Ureter (tissue), 1 donor: ENCODE measurements around the gene ITPR2. TPM values are rescaled to one million over a fixed set of nuclear protein-coding genes. Genes with fewer than 3 reads are reported as not detected.
"Not testable (repeated sequence)": the region's sequence is repeated elsewhere in the genome, so short reads cannot be mapped to it uniquely, and the experiment has no call there.

Experiments
- DNase-seq: peaks from one replicate; pipeline ENCODE4 v3.0.0-alpha.2; 2020; ENCODE audit warnings: low spot score
- total RNA-seq: library from RNA; stranded (reverse); gene quantifications from one replicate; pipeline ENCODE4 v1.2.4, GENCODE V29; 2023
- donor health status: DM: yes; HTN: yes; CAD: no.

Gene ITPR2
- total RNA-seq = 35.2 TPM

DNA sequence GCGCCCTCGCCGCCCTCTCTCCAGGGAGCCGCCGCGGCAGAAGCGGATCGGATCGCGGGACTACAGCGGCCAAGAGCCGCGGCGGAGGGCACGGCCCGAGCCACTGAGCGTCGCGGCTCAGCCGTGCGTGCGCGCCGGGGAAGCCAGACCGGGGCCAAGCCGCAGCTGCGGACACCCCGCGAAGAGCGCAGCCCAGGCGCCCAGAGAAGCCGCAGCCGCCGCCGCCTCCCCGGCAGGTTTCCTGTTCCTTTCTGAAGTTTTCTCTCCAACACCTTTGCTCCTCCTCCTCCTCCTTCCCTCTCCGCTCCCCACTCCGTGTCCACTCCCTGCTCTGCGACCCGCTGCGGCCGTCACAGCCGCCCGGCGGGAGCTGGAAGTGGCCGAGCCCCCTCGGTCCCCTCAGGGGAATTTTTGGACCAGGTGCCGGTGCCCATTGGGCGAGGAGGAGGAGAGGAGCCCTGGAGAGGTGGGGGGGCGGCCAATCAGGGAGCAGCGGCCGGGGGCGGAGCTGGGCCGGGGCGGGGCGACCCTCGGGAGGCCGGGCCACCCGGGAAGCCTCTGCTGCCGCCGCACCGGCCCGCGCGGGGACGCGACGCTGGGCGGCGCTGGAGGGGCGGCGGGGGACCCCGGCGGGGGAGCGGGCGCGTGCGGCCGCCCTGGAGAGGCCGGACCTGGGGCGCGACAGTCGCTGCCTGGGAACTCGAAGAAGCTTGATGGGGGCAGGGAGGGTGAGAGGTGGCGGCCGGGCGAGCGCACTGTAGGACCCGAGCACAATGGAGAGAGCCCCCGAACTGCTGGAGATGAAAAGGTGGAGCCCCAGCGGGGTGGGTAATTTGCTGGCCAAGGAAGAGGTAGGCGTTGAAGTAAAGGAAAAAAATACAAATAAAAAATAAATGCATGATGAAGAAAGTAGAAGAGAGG lies at the start of gene ITPR2:
ITPR2 (minus strand) TSS at position 373 of the 921 bp plus-strand sequence. CDS start 413 bp downstream, outside the sequence.
- peak; percentile 95 for DNase-seq

DNA sequence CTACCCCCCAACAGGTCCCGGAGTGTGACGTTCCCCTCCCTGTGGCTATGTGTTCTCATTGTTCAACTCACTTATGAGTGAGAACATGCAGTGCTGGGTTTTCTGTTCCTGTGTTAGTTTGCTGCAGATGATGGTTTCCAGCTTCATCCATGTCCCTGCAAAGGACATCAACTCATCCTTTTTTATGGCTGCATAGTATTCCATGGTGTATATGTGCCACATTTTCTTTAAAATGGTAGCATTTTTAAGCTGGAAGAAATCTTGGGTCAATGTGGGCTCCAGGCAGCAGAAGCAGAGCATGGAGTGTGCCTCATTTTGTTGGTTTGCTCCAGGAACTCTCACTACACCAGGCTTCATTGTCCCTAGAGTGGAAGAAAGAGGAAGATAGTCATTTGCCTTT lies 47.6 kb upstream of the ITPR2 start:
- no peak for DNase-seq

DNA sequence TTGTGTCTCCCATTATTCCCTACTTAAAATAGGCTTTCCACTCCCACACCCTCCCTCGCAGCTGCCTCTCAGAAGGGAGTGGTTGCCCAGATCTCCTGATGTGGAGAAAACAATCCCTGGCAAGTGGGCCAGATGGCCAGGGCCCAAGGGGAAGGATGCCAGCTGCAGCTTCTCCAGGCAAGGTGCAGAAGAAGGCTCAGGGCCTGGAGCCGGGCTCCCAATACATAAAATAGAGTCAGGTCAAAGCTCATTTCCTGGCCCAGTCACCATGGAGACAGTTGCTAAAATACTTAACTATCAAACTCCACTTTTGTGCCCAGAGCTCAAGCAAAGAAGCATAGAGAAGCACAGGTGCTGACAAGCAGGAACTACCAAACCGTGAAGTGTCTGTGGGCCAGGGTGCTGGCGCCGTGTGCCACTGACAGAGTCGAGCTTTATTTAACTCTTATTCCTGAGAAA lies 45.7 kb upstream of the ITPR2 start:
- peak; percentile 65 for DNase-seq

DNA sequence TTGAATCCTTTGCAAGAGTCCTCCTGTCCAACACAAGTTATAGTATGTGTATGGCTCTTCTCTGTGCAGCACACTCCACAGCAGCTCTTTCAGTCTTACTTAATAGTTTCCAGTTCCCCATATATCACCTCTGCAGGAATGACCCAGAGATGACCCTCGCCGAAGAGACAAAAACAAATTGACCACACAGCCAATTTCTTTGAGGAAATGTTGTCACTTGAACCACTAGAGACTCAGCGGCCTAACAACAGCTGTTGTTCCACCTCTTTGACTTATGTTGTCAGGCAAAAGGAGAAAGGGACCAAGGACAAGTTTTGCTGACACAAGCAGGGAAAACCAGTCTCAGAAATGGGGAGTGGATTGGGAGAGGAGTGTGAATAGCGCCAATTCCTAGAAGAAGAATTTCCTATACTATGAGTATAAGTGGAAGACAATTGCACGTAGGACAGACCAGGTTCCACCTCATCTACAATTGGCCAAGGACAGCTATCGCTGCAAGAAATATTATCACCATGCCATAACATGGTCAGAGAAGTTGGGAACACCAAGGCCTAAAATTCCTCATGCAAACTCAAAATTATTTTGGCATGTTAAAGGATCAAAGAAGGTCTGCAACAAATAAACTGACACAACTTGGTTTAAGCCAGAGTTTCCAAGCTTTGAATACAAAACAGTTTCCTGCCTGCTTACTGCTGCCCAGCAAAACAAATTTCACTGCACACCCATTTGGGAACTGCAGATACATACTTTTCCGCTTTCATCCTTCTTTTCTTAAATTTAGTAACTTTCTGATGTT lies 41.7 kb upstream of the ITPR2 start:
- no peak for DNase-seq

DNA sequence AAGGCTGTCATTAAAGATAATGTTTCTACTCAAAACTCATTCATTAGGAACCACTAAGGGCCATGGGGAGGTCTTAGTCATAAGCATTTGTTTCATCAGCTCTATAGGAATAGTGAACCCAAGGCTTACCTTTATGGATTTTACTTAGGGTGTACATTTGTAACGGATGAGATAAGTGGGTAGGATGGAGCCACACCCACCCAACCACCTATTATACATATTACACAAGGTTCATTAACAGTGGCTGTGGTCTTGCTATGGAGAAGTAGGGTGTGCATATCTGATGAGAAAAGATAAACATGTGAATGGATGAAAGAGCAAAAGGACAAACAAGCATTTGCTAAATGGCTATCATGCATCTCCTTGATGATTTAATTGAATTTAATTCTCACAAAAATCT lies 39.6 kb upstream of the ITPR2 start:
- DNase-seq = no peak

DNA sequence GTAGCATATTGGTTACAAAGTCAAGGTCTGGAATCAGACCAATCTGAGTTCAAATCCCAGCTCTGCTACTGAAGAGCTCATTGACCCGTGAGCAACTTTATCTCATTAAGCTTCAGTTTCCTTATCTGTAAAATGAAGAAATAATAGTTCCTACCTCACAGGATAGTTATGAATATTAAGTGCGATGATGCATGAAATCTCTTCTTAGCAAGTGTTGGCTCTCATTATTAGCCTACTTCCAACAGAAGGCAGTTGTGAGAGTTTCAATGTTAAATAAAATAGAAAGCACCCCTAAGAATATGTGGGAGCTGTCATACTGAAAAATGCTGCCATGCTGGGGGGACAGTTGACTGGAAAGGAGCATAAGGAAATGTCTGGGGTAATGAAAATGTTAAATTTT lies 39.0 kb upstream of the ITPR2 start:
- DNase-seq = no peak

DNA sequence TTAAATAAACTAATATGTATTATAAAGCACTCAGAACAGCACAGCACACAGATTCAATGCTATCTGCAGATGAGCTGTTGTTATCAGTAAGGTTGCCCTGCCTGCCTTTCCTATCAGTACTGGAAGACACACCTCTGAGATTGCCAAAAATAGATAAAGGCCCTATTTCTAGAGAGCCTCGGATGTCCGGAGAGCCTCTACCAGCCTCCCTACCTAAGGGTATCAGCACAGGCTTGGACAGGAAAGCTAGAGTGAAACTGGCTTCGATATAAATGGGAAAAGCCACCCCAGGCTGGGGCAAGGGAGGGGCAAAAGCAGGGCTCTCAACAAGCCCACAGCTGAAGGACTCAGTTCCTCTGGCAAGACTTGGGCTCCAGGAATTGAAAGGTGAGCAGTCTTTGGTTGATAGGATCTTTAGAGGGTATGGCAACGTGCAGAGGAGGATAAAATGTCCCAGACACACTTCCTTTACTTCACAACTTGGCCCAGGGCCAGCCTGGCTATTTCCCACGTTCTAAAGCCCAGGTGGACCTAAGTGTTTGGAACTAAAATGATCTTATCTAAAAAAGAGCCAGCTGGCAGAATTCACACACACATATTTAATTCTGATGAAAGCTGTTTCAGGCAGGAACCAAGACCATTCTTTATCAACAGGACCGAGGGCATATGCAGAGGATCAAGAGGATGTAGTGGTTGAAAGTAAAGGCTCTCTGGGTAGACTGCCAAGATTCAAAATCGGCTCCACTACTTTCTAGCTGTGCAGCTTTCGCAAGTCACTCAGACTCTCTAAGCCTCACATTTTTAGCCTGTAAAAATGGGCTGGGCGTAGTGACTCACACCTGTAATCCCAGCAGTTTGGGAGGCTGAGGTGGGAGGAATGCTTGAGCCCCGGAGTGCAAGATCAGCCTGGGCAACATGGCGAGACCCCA lies 37.8 kb upstream of the ITPR2 start:
- DNase-seq = no peak

DNA sequence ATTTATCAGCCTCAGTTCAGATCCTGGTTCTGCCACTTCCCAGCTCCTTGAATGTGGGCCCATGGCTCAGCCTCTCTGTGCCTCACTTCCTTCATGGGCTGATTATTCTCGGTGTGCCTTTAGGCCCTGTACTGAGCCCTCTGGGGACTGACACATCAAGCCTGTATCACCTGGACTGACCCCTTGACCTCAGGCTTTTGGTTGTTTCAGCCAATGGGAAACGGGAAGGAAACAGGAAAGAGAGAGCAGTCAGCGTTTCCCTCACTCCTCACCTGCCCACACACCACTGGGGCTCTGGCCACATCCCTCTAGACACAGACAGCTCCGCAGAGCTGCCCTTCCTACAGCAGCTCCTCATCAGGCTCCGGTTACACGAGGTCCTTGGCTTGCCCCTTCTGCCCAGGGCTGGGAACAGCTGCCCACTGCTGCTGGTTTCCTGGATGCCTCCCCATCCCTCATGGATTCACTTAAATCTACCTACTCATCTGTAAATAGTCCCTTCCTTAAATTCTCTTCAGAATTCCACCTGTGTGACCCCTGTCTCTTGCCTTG lies 37.0 kb upstream of the ITPR2 start:
- no peak for DNase-seq

DNA sequence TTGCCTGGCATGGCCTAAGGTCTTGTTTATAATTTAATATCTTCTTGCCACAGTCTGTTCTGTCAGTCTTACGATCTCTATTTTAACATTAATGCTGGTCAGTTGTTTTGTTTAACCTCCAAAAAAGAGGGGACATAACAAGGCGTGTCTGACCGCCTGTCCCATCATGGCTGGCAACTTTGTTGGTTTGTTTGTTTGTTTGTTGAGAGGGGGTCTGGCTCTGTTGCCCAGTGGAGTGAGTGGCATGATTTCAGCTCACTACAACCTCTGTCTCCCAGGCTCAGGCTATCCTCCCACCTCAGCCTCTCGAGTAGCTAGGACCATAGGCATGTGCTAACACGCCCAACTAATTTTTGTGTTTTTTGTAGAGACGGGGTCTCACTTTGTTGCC lies 36.1 kb upstream of the ITPR2 start:
- DNase-seq = no peak

DNA sequence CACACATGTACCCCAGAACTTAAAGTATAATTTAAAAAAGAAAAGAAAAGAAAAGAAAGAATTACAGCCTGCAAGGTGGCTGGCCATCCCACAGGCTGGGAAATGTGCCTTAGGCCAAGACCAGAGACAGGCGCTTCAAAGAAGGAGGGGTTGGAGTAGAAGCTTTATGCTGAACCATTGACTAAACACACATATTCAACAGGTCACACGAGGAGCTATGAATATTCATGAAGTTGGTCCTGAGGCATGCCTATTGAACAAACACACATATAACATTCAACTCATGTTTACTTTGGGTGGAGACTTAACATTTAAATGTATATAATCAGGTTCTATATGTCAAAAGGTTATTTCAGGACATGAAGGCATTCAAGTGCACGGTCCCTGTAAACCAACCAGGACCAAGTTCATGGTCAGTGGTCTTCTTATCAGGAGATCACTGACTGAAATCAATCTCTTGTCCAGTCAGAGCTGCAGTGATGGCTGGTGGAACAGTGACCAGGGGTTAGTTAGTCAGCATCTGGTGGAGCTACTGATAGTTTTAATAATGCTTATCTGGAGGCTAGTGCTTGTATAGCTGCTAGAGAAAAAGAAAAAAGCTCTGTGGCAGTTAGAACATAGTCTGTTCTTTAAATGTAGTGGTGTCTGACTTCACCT lies 35.6 kb upstream of the ITPR2 start:
- no peak for DNase-seq

DNA sequence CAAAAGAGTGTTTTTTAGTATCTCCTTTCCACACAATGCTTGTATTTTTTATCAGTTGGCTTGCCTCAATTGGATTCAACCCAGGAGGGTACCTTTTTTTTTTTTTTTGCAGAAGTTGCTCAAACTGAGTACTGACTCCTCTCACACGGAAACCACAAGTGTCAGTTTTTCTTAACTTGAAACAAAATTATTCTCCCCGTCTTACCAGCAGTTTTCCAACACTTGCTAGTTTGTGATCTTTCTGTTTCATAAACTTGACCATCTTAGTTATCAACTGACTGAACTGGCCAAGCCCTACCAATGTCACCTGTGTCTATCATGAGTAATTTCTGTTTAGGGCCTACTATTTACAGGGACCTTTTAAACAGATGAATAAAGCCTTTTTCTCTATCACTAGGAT lies 34.1 kb upstream of the ITPR2 start:
- DNase-seq = no peak

DNA sequence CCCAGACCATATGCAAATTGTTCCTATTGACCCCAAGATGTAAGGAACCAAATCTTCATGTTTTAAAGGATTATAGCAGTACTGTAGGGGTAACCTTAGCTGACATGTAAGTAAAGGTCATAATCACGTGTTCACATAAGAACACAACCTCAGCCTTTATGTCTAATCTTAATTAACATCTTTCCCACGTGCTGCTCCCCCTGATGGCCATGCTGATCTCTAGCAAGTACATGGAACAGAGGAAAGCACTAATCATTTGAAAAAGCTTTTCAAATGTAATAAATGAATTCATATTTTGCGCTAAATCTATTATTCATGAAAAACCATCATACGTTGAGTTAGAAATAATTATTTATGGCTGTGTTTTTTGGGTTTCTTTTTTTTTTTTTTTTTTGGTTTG lies 30.5 kb upstream of the ITPR2 start:
- no peak for DNase-seq

DNA sequence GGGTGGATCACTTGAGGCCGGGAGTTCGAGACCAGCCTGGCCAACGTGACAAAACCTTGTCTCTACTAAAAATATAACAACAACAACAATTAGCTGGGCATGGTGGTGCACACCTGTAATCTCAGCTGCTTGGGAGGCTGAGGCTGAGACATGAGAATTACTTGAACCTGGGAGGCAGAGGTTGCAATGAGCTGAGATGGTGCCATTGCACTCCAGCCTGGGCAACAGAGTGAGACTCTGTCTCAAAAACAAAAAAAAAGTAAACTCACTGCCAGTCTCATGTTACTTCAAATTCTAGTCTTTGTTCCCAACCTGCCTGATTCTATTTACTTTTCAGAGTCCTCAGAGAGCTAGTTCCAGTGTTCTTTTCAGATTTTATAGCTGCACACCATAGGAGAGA lies 29.8 kb upstream of the ITPR2 start:
- not testable (repeated sequence) for DNase-seq

DNA sequence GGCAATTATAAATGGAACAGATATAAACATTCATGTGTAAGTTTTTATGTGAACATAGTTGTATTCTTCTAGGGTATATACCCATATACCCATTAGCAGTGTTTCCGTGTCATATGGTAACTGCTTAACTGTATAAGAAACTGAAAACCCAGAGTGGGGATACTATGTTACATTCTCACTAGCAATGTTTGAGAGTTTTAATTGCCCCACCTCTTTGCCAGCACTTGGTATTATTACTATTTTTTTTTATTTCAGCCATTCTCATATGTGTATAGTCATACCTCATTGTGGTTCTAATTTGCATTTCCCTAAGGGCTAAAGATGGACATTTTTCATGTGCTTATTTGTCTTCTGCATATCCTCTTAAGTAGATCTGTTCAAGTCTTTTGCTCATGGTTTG lies 28.7 kb upstream of the ITPR2 start:
- no peak for DNase-seq

DNA sequence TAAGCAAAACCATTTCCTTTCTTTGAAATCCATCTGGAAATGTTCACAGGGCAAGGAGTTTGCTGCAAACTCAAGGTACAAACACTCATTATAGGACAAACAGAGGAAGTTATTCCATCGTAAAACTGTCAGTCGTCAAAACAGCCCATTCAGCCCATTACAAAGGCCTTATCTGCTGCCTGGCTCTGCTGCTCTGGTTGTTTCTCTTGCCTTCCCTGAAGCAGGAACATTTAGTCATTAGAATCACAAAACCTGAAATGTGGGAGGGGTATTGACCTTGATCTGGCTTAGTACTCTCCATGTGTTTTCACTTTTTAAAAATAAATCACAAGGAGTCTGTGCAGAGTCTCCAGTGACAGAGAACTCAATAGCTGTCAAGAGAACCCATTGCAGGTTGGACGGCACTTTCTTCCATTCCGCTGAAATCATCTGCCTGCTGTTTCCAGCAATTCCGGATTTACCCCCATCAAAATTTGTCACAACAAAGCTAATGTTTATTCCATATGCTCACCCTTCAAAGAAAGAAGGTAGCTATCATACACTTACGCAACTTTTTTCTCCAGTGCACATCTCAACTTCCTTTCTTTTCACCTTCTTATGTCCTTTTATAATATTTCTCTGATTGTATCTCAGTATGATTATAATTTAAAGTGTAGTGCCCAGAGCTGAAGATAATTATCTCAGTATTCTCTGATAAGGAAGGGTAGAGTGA lies 24.6 kb upstream of the ITPR2 start:
- no peak for DNase-seq

DNA sequence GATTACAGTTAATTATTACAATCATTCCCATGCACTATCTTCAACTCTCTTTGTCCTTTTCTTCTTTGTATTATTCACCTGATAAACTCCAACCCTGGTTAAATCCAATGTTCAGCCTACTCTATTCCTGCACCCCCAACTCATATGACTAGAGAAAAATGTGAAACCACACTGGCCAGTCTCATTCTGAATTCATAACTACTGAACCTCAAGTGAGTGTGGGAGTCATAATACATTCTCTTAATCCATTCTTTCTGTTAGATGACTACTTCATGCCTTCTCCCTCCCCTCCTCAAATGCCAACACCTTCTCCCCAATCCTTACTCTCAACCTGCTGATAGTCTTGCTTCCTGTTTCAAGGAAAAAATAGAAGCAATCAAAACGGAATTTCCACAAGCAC lies 22.3 kb upstream of the ITPR2 start:
- DNase-seq = no peak

DNA sequence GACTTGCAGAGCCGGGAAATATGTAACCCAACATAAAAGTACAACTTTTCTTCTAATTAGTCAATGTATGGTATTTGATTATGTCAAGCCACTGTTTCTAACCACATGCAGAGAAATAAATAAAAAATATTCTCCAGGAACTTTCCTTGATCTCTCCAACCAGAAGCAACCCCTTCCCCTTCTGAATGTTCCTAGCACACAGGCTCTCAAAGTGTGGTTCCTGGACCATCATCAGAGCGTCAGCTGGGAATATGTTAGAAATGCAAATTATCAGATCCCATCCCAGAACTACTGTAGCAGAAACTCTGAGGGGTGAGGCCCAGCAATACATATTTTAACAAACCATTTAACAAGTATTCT lies 21.0 kb upstream of the ITPR2 start:
- no peak for DNase-seq

DNA sequence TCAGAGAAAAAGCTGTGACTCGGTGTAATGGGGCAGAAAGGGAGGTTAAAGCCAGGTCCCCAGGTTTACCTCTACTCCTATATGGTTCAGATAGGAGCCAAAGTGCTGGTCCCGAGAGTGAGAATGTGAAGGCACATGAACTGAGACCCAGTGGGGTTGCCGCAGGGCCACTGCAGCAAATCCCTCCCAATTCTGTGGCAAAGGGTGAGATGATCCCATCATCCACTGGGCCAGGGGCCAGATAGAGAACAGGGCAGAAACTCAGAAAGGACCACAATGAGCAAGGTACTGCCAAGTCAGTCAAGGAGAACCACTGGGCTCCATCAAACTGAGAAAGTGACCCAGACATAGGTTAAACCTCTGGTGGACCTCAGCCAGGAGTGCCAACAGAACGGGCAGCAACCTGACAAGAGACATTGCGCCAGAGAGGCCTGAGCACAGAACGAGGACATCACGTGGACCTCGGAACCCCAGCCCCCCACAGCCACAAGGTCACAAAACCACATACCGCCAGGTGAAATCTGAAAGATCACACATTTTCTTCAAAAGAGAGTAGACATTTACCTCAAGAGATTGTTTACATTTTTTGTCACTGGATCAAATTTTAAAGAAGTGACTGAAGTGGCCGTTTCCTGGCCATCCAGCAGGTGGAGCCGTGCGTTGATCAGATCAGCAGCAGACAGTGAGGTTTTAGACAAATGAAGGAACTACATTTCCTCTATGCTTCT lies 20.5 kb upstream of the ITPR2 start:
- peak; percentile 62 for DNase-seq

DNA sequence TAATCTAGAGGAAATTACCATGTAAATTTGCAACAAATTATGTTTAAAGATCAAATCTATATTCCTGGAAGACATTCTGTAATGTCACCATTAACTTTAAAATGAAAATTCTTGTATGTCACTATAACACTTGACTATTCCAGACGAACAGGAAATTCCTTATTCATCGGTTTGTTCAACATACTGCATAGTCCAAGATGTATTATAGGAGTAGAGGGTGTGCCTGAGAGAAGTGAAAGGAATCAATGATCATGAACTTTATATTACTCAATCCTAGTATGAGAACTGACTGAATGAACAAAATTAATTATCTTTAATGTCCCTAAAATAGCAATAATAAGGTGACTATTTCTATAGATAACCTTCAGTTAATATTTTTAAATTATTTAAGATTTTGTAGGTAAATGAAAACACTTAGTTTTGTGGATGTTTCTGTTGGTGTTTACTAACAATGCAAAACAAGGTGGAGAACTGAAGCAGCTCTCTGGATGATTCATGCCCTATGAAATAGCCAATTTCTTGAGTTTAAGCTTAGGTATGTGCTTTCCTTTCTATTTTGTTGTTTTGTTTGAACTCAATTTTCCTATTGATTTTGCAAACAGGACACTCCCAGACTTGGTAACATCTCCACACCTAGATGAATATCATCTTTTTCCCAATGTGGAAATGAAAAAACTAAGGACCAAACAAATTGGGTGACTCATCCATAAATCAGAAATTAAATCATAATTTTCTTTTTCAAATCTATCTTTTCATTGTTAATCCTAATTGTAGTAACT lies 18.2 kb upstream of the ITPR2 start:
- no peak for DNase-seq
